GM12878 (cell line): Measurements from ENCODE around the gene CORO2B. TPM values are rescaled to one million over a fixed set of nuclear protein-coding genes. Genes with fewer than 3 reads are reported as not detected.

Source experiments
- ATAC-seq: fragments of 200-7000 bp; cut with Tn5 transposase; 3 replicates; pipeline ENCODE4 v1.9.1; 2020; ENCODE audit warnings: mild to moderate bottlenecking, moderate library complexity
- BruUV-seq: library from RNA; stranded (reverse); fragments of 400-500 nt; replicated peaks from 2 replicates; lab custom pipeline; 2021; lab: Mats Ljungman, UMichigan
- CTCF ChIA-PET: fragments of 300-600 bp; sonication (Branson Sonifier 250); formaldehyde crosslinking; extraction: SDS; loops from one replicate; lab custom pipeline; 2021; ENCODE audit warnings: inconsistent platforms; lab: Yijun Ruan, JAX
- POLR2A ChIA-PET: fragments of 350-600 bp; formaldehyde crosslinking; extraction: SDS; loops from one replicate; lab custom pipeline; 2021; ENCODE audit warnings: inconsistent platforms; lab: Charles Lee
- RAD21 ChIA-PET: fragments of 300-600 bp; sonication (Branson Sonifier 250); formaldehyde crosslinking; loops from one replicate; lab custom pipeline; 2023; ENCODE audit warnings: antibody characterized with exemption; ENCODE audit not compliant: unreplicated experiment; lab: Charles Lee
- SMC1A ChIA-PET: fragments of 300-600 bp; sonication (Branson Sonifier 250); formaldehyde crosslinking; loops from one replicate; lab custom pipeline; 2023; ENCODE audit not compliant: unreplicated experiment, uncharacterized antibody; lab: Charles Lee
- DNase-seq: peaks from one replicate; pipeline ENCODE4 v3.0.0-alpha.2; 2011; ENCODE audit warnings: low read depth, low spot score
- FAIRE-seq: peaks from 3 replicates; lab custom pipeline; 2011; peaks lifted over from hg19 to GRCh38; lab: Jason Lieb, UNC
- H2AFZ ChIP-seq: 2 replicates; pipeline ENCODE4 v1.6.0; 2011; ENCODE audit warnings: low read depth, low read length, control low read depth; ENCODE audit not compliant: control insufficient read depth
- H3K27ac ChIP-seq: 2 replicates; pipeline ENCODE4 v1.5.1; 2011; ENCODE audit warnings: control low read depth; ENCODE audit not compliant: control insufficient read depth, insufficient read depth
- H3K27me3 ChIP-seq, 2 experiments: replicated peaks in 1 of 2; 2 replicates each; pipeline versions ENCODE4 v1.6.0 to v1.6.1; 2011; ENCODE audit warnings: low read length in 1 of 2; ENCODE audit not compliant: control insufficient read depth in 2 of 2, insufficient read depth in 2 of 2
- H3K36me3 ChIP-seq, 2 experiments: 2 replicates each; pipeline ENCODE4 v1.5.1; 2011; ENCODE audit warnings: low read length in 1 of 2; ENCODE audit not compliant: control insufficient read depth in 2 of 2, insufficient read depth in 2 of 2
- H3K4me1 ChIP-seq: 2 replicates; pipeline ENCODE4 v1.6.1; 2011; ENCODE audit warnings: mild to moderate bottlenecking, low read length, moderate library complexity, mixed read lengths; ENCODE audit not compliant: control insufficient read depth, insufficient read depth
- H3K4me2 ChIP-seq: 2 replicates; pipeline ENCODE4 v1.6.0; 2011; ENCODE audit warnings: control low read depth; ENCODE audit not compliant: control insufficient read depth, insufficient read depth
- H3K4me3 ChIP-seq: fragments of 200-600 bp; sonication (generic); 2 replicates; pipeline ENCODE4 v1.5.1; 2016
- H3K79me2 ChIP-seq: 2 replicates; pipeline ENCODE4 v1.6.0; 2011; ENCODE audit warnings: low read length; ENCODE audit not compliant: control insufficient read depth, insufficient read depth
- H3K9ac ChIP-seq: 2 replicates; pipeline ENCODE4 v1.8.0; 2011; ENCODE audit warnings: low read length, control low read depth, mixed read lengths; ENCODE audit not compliant: control insufficient read depth, insufficient read depth
- H3K9me3 ChIP-seq: replicated peaks from 3 replicates; pipeline ENCODE4 v1.5.1; 2011; ENCODE audit warnings: mild to moderate bottlenecking, low read length; ENCODE audit not compliant: control insufficient read depth, insufficient read depth
- H4K20me1 ChIP-seq: 2 replicates; pipeline ENCODE4 v1.6.0; 2011; ENCODE audit not compliant: control insufficient read depth, insufficient read depth
- CREM ChIP-seq: IDR thresholded peaks from 2 replicates; pipeline ENCODE4 v1.6.1; 2014; ENCODE audit warnings: antibody characterized with exemption, low read depth
- DPF2 ChIP-seq: fragments of 450-650 bp; IDR thresholded peaks from 2 replicates; pipeline ENCODE4 v1.6.1; 2017; ENCODE audit warnings: mild to moderate bottlenecking
- E2F4 ChIP-seq: IDR thresholded peaks from 2 replicates; pipeline ENCODE4 v1.6.1; 2012; ENCODE audit warnings: low read depth, low read length, improper control_type of control experiment
- MXI1 ChIP-seq: fragments of 150-350 bp; IDR thresholded peaks from 2 replicates; pipeline ENCODE4 v1.6.1; 2011; ENCODE audit warnings: low read depth, mild to moderate bottlenecking, inconsistent platforms, low read length, improper control_type of control experiment
- MYB ChIP-seq: fragments of 150-350 bp; IDR thresholded peaks from 2 replicates; pipeline ENCODE4 v1.6.1; 2014; ENCODE audit warnings: mild to moderate bottlenecking, low read depth, low read length, borderline replicate concordance
- POLR2AphosphoS2 ChIP-seq: IDR thresholded peaks from 2 replicates; pipeline ENCODE4 v1.6.1; 2011; ENCODE audit warnings: low read depth, mild to moderate bottlenecking, low read length, improper control_type of control experiment, moderate library complexity
- POLR2AphosphoS5 ChIP-seq: IDR thresholded peaks from 2 replicates; pipeline ENCODE4 v1.6.1; 2011; ENCODE audit warnings: mild to moderate bottlenecking, low read length, inconsistent platforms
- RELA ChIP-seq: fragments of 450-650 bp; IDR thresholded peaks from 2 replicates; pipeline ENCODE4 v1.8.0; 2014; ENCODE audit warnings: borderline replicate concordance; ENCODE audit not compliant: partially characterized antibody
- RUNX3 ChIP-seq: IDR thresholded peaks from 2 replicates; pipeline ENCODE4 v1.6.1; 2012; ENCODE audit warnings: low read length, inconsistent platforms
- USF1 ChIP-seq: IDR thresholded peaks from 2 replicates; pipeline ENCODE4 v1.6.1; 2011; ENCODE audit warnings: borderline replicate concordance, low read depth, mild to moderate bottlenecking, moderate library complexity, mixed read lengths, low read length; ENCODE audit not compliant: insufficient read depth; ENCODE audit errors: extremely low read length
- WGBS: methylation state at CpG from one replicate; pipeline ENCODE4 v1.1.6; 2016; ENCODE audit warnings: low lambda C conversion rate; ENCODE audit not compliant: insufficient replicate concordance, insufficient coverage; ENCODE audit errors: missing lambda C conversion rate; 5-methylcytosine and 5-hydroxymethylcytosine counted together
- in situ Hi-C: fragments of 300-500 bp; cut with MboI; formaldehyde crosslinking; loops from 9 replicates; pipeline ENCODE4 v1.14.3; 2018; ENCODE audit warnings: mixed read lengths
- intact Hi-C: fragments of 100-400 bp; cut with micrococcal nuclease; formaldehyde crosslinking; loops from one replicate; pipeline ENCODE4 v1.14.2; 2022; ENCODE audit not compliant: unreplicated experiment
- polyA plus RNA-seq, 11 experiments: library from polyadenylated mRNA; depleted of rRNA in 4 of 11; unstranded in 6 of 11; stranded (reverse) in 5 of 11; fragments of >200 nt; fragmentation: Nextera tagmentation in 4 of 11; fragmentation: Illumina TruSeq in 1 of 11; extraction: Ambion mirVana in 4 of 11; extraction: Trizol in 1 of 11; gene quantifications; 1 replicate in 1 of 11; 2 replicates in 10 of 11; pipeline versions ENCODE4 v1.2.1 to v1.2.3, GENCODE V29; 2011 to 2016; ENCODE audit warnings: inconsistent platforms in 2 of 11, missing spikeins in 2 of 11, low read depth in 1 of 11
- total RNA-seq, 4 experiments: library from RNA; depleted of rRNA in 3 of 4; stranded (reverse); fragments of >200 nt in 3 of 4; fragmentation: Illumina TruSeq in 1 of 4; extraction: Trizol in 1 of 4; gene quantifications; 2 replicates each; pipeline versions ENCODE4 v1.2.1 to v1.2.3, GENCODE V29; 2013 to 2021
- TF ChIP-seq, protein P1 (sequence below): fragments of 150-350 bp; IDR thresholded peaks from 2 replicates; pipeline ENCODE4 v1.6.1; 2014; ENCODE audit warnings: mild to moderate bottlenecking, low read depth, low read length

The CORO2B gene
- total and polyA plus RNA-seq, 10 of the 15 experiments (the other 5 are each of a cell fraction or from before 2014, with no cell fraction given), result 0.05 to 0.73 (median 0.13) TPM; not detected in 4

DNA sequence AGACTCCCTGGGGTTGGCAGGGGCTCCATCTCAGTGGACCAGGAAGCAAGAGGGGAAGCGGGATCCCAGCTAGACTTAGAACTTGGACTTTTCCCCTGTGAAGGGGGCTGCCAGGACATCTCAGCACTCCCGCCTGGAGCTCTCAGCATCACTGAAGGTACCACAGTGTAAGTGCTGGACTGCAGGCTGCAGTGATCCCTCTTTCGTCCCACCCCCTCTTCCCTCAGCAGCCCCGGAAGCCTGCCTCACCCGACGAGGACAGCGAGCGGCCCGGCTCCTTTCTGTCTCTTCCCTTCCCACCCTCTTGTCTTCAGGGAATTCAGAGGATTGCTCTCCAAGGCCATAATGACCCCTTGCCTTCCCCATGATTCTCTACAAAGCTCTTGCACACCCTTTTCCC is 147.5 kb downstream of the CORO2B start:
- BruUV-seq, result no TSS peak
- Histone ChIP-seq H3K36me3 (no peaks in the 10 kb centered on the region), H3K79me2 (no peaks in the 10 kb centered on the region), H3K27ac (no peak overlapping the region), H3K27me3 (no peaks in the 10 kb centered on the region; a peak in 3 of 4 replicates), H3K4me3 (no peak overlapping the region), H2AFZ (no peak overlapping the region), H3K4me2 (no peak overlapping the region), H3K9me3 (no peaks in the 10 kb centered on the region), H3K4me1 (no peaks in the 10 kb centered on the region), H3K9ac (no peak overlapping the region), H4K20me1 (no peaks in the 10 kb centered on the region)
- CTCF ChIA-PET, result interaction anchor here (2.4 kb wide), 1 partner anchor 149 kb away, joined by 11 read pairs; no protein-coding TSS in a partner anchor
- 57% methylated on average over 9 of the region's 9 CpGs for WGBS
- TF ChIP-seq RUNX3, result no peak
- no peak for TF ChIP-seq POLR2AphosphoS2
- intact Hi-C loops, result no loop called here
- SMC1A ChIA-PET, result interaction anchor here (1.4 kb wide), 1 partner anchor 149 kb away, joined by 5 read pairs; no protein-coding TSS in a partner anchor
- ATAC-seq, result no peak
- FAIRE-seq, result no peak
- POLR2A ChIA-PET, result no interaction called here
- RAD21 ChIA-PET, result interaction anchor here (1.4 kb wide), 1 partner anchor 149 kb away, joined by 4 read pairs; no protein-coding TSS in a partner anchor
- in situ Hi-C loops, result no loop called here
- no peak for DNase-seq

GRCh38 chr15:68729789-68730411 is 151.1 kb downstream of the CORO2B start:
- H3K79me2 ChIP-seq, result no peaks in the 10 kb centered on the region
- in situ Hi-C loops, result loop anchor here (5.0 kb wide), 1 partner anchor 147 kb away; no protein-coding TSS in a partner anchor
- H3K4me3 ChIP-seq, result no peak overlapping the region
- FAIRE-seq (no peak), ATAC-seq (no peak), DNase-seq (no peak)
- WGBS, result 6% methylated on average over 7 of the region's 8 CpGs
- no TSS peak for BruUV-seq
- intact Hi-C loops, result loop anchor here (1.0 kb wide), 1 partner anchor 145 kb away; no protein-coding TSS in a partner anchor
- ChIA-PET RAD21 (interaction anchor here (1.1 kb wide), 1 partner anchor 146 kb away, joined by 4 read pairs; no protein-coding TSS in a partner anchor), SMC1A (no interaction called here), POLR2A (no interaction called here), CTCF (interaction anchor here (0.6 to 3.3 kb wide), 4 partner anchors 64 to 145 kb away, joined by 3 to 17 read pairs (median 3); no protein-coding TSS in a partner anchor)
- peaks cover 0 to 3% of the 10 kb centered on the region in 2 experiments; a peak in 3 of 4 replicates for H3K27me3 ChIP-seq
- no peak overlapping the region for H3K27ac ChIP-seq
- no peaks in the 10 kb centered on the region for H3K4me1 ChIP-seq
- H4K20me1 ChIP-seq, result no peaks in the 10 kb centered on the region
- H3K9ac ChIP-seq, result no peak overlapping the region
- H3K9me3 ChIP-seq, result no peaks in the 10 kb centered on the region
- no peaks in the 10 kb centered on the region for H3K36me3 ChIP-seq
- no peak overlapping the region for H2AFZ ChIP-seq
- no peak overlapping the region for H3K4me2 ChIP-seq
- TF ChIP-seq, protein P1, sequence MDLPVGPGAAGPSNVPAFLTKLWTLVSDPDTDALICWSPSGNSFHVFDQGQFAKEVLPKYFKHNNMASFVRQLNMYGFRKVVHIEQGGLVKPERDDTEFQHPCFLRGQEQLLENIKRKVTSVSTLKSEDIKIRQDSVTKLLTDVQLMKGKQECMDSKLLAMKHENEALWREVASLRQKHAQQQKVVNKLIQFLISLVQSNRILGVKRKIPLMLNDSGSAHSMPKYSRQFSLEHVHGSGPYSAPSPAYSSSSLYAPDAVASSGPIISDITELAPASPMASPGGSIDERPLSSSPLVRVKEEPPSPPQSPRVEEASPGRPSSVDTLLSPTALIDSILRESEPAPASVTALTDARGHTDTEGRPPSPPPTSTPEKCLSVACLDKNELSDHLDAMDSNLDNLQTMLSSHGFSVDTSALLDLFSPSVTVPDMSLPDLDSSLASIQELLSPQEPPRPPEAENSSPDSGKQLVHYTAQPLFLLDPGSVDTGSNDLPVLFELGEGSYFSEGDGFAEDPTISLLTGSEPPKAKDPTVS, result no peak
- no peak for TF ChIP-seq MYB
- TF ChIP-seq RELA, result no peak
- TF ChIP-seq CREM, result no peak
- TF ChIP-seq E2F4, result no peak
- no peak for TF ChIP-seq USF1
- no peak for TF ChIP-seq MXI1
- TF ChIP-seq POLR2AphosphoS5, result no peak
- no peak for TF ChIP-seq DPF2
